HepG2 (cell line): ENCODE results near the gene POGLUT2. TPM values are rescaled to one million over a fixed set of nuclear protein-coding genes. Genes with fewer than 3 reads are reported as not detected.

Experiments used
- ETS1 ChIP-seq: sonication (generic); formaldehyde crosslinking; IDR thresholded peaks from 2 replicates; pipeline ENCODE4 v1.4.0; 2020; ENCODE audit warnings: missing genetic modification reagents
- FOXM1 ChIP-seq: sonication (generic); formaldehyde crosslinking; IDR thresholded peaks from 2 replicates; pipeline ENCODE4 v1.5.0; 2020; ENCODE audit warnings: missing genetic modification reagents
- HES4 ChIP-seq: sonication (generic); formaldehyde crosslinking; IDR thresholded peaks from 2 replicates; pipeline ENCODE4 v1.9.0; 2021; ENCODE audit warnings: mild to moderate bottlenecking, missing genetic modification reagents, borderline replicate concordance
- HNF4G ChIP-seq, 2 experiments: sonication (generic) in 1 of 2; formaldehyde crosslinking in 1 of 2; IDR thresholded peaks; 2 replicates each; pipeline versions ENCODE4 v1.4.0 to v1.6.1; 2011 to 2020; ENCODE audit warnings: borderline replicate concordance in 2 of 2, low read depth in 2 of 2, mild to moderate bottlenecking in 2 of 2, low read length in 1 of 2, missing genetic modification reagents in 1 of 2, moderate library complexity in 1 of 2
- KLF11 ChIP-seq: IDR thresholded peaks from 2 replicates; pipeline ENCODE4 v1.6.1; 2016; ENCODE audit warnings: missing compliant biosample characterization
- NFAT5 ChIP-seq: sonication (generic); formaldehyde crosslinking; IDR thresholded peaks from 2 replicates; pipeline ENCODE4 v1.4.0; 2020; ENCODE audit warnings: missing genetic modification reagents
- PRMT3 ChIP-seq: sonication (generic); formaldehyde crosslinking; IDR thresholded peaks from 2 replicates; pipeline ENCODE4 v1.8.1; 2022; ENCODE audit warnings: low read depth, mild to moderate bottlenecking, moderate library complexity, missing genetic modification reagents, borderline replicate concordance
- SALL2 ChIP-seq: sonication (generic); formaldehyde crosslinking; IDR thresholded peaks from 2 replicates; pipeline ENCODE4 v1.8.1; 2023; ENCODE audit warnings: mild to moderate bottlenecking, missing genetic modification reagents, inconsistent platforms
- SRY ChIP-seq: sonication (generic); formaldehyde crosslinking; IDR thresholded peaks from 2 replicates; pipeline ENCODE4 v1.8.0; 2022; ENCODE audit warnings: mild to moderate bottlenecking, missing genetic modification reagents
- TEF ChIP-seq: sonication (generic); formaldehyde crosslinking; IDR thresholded peaks from 2 replicates; pipeline ENCODE4 v1.5.0; 2020; ENCODE audit warnings: missing genetic modification reagents
- TFE3 ChIP-seq: IDR thresholded peaks from 2 replicates; pipeline ENCODE4 v1.6.1; 2016
- THAP8 ChIP-seq: sonication (generic); formaldehyde crosslinking; IDR thresholded peaks from 2 replicates; pipeline ENCODE4 v1.5.1; 2020; ENCODE audit warnings: missing genetic modification reagents, mild to moderate bottlenecking, borderline replicate concordance
- ZFP41 ChIP-seq: sonication (generic); formaldehyde crosslinking; IDR thresholded peaks from 2 replicates; pipeline ENCODE4 v1.4.0; 2020; ENCODE audit warnings: mild to moderate bottlenecking, missing genetic modification reagents, borderline replicate concordance
- ZMAT3 ChIP-seq: sonication (generic); formaldehyde crosslinking; conservative IDR thresholded peaks from 2 replicates; pipeline ENCODE4 v1.7.0; 2021; ENCODE audit warnings: missing genetic modification reagents
- ZNF234 ChIP-seq: sonication (generic); formaldehyde crosslinking; conservative IDR thresholded peaks from 2 replicates; pipeline ENCODE4 v1.5.1; 2020; ENCODE audit warnings: mild to moderate bottlenecking, missing genetic modification reagents
- ZNF30 ChIP-seq: sonication (generic); formaldehyde crosslinking; IDR thresholded peaks from 2 replicates; pipeline ENCODE4 v1.5.0; 2020; ENCODE audit warnings: mild to moderate bottlenecking, missing genetic modification reagents
- ZNF350 ChIP-seq: sonication (generic); formaldehyde crosslinking; IDR thresholded peaks from 2 replicates; pipeline ENCODE4 v1.4.0; 2020; ENCODE audit warnings: mild to moderate bottlenecking, low read depth, missing genetic modification reagents, borderline replicate concordance
- ZNF510 ChIP-seq: sonication (generic); formaldehyde crosslinking; IDR thresholded peaks from 2 replicates; pipeline ENCODE4 v1.4.0; 2020; ENCODE audit warnings: low read depth, mild to moderate bottlenecking, missing genetic modification reagents
- ZSCAN22 ChIP-seq: sonication (generic); formaldehyde crosslinking; IDR thresholded peaks from 2 replicates; pipeline ENCODE4 v1.4.0; 2020; ENCODE audit warnings: mild to moderate bottlenecking, missing genetic modification reagents
- polyA plus RNA-seq, 8 experiments: library from polyadenylated mRNA; depleted of rRNA in 3 of 8; stranded (reverse) in 7 of 8; unstranded in 1 of 8; fragments of >200 nt; fragmentation: Illumina TruSeq in 4 of 8; extraction: Trizol in 4 of 8; gene quantifications; 2 replicates each; pipeline versions ENCODE4 v1.2.1 to v1.2.3, GENCODE V29; 2011 to 2016; ENCODE audit warnings: low read depth in 4 of 8, missing spikeins in 1 of 8, mixed read lengths in 1 of 8; ENCODE audit not compliant: insufficient read depth in 1 of 8
- total RNA-seq, 5 experiments: library from RNA; depleted of rRNA; stranded (reverse); fragments of >200 nt; fragmentation: Illumina TruSeq; extraction: Trizol; gene quantifications; 2 replicates each; pipeline ENCODE4 v1.2.3, GENCODE V29; 2016; ENCODE audit warnings: low read depth in 1 of 5

The POGLUT2 gene
- total and polyA plus RNA-seq, 2 of the 13 experiments (the other 11 are each of a cell fraction or from before 2014, with no cell fraction given), result 18.0 to 26.1 TPM

GRCh38 chr13:102846261-102847015 is 47.7 kb upstream of the POGLUT2 start (continued):
- no peak for TF ChIP-seq NFAT5 (CRISPR knock-in tag)
- peak; percentile 31; the same call in 1 of the 2 replicates for TF ChIP-seq ZNF234
- no peak for TF ChIP-seq FOXM1 (CRISPR knock-in tag)
- no peak for TF ChIP-seq KLF11
- TF ChIP-seq TFE3, result no peak; the same call in 1 of the 2 replicates
- no peak for TF ChIP-seq HES4
- TF ChIP-seq ZNF30 (CRISPR knock-in tag), result no peak
- TF ChIP-seq SRY (CRISPR knock-in tag), result no peak
- TF ChIP-seq ZNF350 (CRISPR knock-in tag), result no peak
- no peak for TF ChIP-seq ZFP41 (CRISPR knock-in tag)
- 0 out of 2 replicates have a peak, but pooled peaks have one; percentile 20 for TF ChIP-seq ZMAT3 (CRISPR knock-in tag)
- TF ChIP-seq PRMT3 (CRISPR knock-in tag), result no peak
- TF ChIP-seq THAP8 (CRISPR knock-in tag), result 0 out of 2 replicates have a peak, but pooled peaks have one; percentile 63
- peak; percentile 52; the same call in 1 of the 2 replicates for TF ChIP-seq ZNF510
- no peak for TF ChIP-seq ZSCAN22
- TF ChIP-seq ETS1 (CRISPR knock-in tag), result no peak
- TF ChIP-seq SALL2, result no peak
- TF ChIP-seq HNF4G (IDR thresholded peaks at IDR 0.05; ENCODE audit: borderline replicate concordance, low read depth, low read length), result no peak
- no peak for TF ChIP-seq HNF4G (CRISPR knock-in tag; IDR thresholded peaks at IDR 0.05; ENCODE audit: borderline replicate concordance, low read depth)
- TF ChIP-seq TEF (CRISPR knock-in tag), result peak; percentile 57; the same call in 1 of the 2 replicates
